Body of pancreas (tissue), 4 donors: ENCODE measurements around the gene HS3ST5. TPM values are rescaled to one million over a fixed set of nuclear protein-coding genes. Genes with fewer than 3 reads are reported as not detected.

Source experiments
- ATAC-seq: fragments of 150-250 bp; one replicate; pipeline ENCODE4 v1.9.1; 2016
- DNase-seq, 4 donors: peaks; one replicate each; pipeline ENCODE4 v3.0.0-alpha.2; 2019
- H3K27ac ChIP-seq, 4 donors: fragments of 200-600 bp; sonication (generic); 1 replicate in 3 of 4; 2 replicates in 1 of 4; pipeline versions ENCODE4 v1.5.1 to v1.6.1; 2016 to 2019; ENCODE audit warnings: mild to moderate bottlenecking in 1 of 4, mixed read lengths in 1 of 4, moderate library complexity in 1 of 4
- H3K27me3 ChIP-seq, 2 donors: fragments of 200-600 bp; sonication (generic); one replicate each; pipeline ENCODE4 v1.6.0; 2016; ENCODE audit warnings: mild to moderate bottlenecking in 1 of 2
- H3K36me3 ChIP-seq, 2 donors: fragments of 200-600 bp; sonication (generic); replicated peaks in 1 of 2; 2 replicates each; pipeline ENCODE4 v1.5.1; 2016; ENCODE audit warnings: low read depth in 2 of 2; ENCODE audit not compliant: insufficient read depth in 1 of 2
- H3K4me1 ChIP-seq: fragments of 200-600 bp; sonication (generic); one replicate; pipeline ENCODE4 v1.6.0; 2016
- H3K4me3 ChIP-seq, 2 donors: fragments of 200-600 bp; sonication (generic); 1 replicate in 1 of 2; 2 replicates in 1 of 2; pipeline ENCODE4 v1.5.1; 2016 to 2019
- H3K9me3 ChIP-seq, 3 donors: fragments of 200-600 bp; sonication (generic); 1 replicate in 2 of 3; 2 replicates in 1 of 3; pipeline ENCODE4 v1.5.1; 2016
- CTCF ChIP-seq, 7 experiments: fragments of 450-650 bp in 4 of 7; fragments of 200-600 bp in 3 of 7; sonication (generic) in 3 of 7; IDR thresholded peaks; one replicate each; pipeline ENCODE4 v1.5.1; 2016 to 2019; ENCODE audit warnings: antibody characterized with exemption in 7 of 7
- POLR2A ChIP-seq, 3 donors: fragments of 450-650 bp; IDR thresholded peaks; one replicate each; pipeline ENCODE4 v1.6.1; 2016; ENCODE audit warnings: antibody characterized with exemption in 3 of 3, mild to moderate bottlenecking in 2 of 3
- WGBS, 2 donors: methylation state at CpG; one replicate each; pipeline ENCODE4 v1.1.5; 2017; 5-methylcytosine and 5-hydroxymethylcytosine counted together
- intact Hi-C: fragments of 100-400 bp; cut with DNase I; formaldehyde crosslinking; loops from one replicate; pipeline ENCODE4 v1.15.1; 2023
- total RNA-seq, 2 donors: library from RNA; depleted of rRNA; stranded (reverse); fragments of >200 nt; gene quantifications; one replicate each; pipeline ENCODE4 v1.1.0, GENCODE V29; 2016

Gene HS3ST5
- total RNA-seq, 2 donors from 2014 or later, result 0.26 TPM; not detected in 1

- DNase-seq (no peak), ATAC-seq (no peak)
- no peaks in the 10 kb centered on the region for H3K27me3 ChIP-seq
- no peaks in the 10 kb centered on the region for H3K9me3 ChIP-seq
- H3K4me3 ChIP-seq, result no peak overlapping the region
- intact Hi-C loops, result no loop called here
- no peaks in the 10 kb centered on the region for H3K4me1 ChIP-seq
- H3K36me3 ChIP-seq, result no peaks in the 10 kb centered on the region
- WGBS, 2 donors, result 91 to 92% methylated on average over 1 of the region's 1 CpG
- no peak overlapping the region for H3K27ac ChIP-seq
- TF ChIP-seq CTCF (IDR thresholded peaks at IDR 0.05), result no peak
- TF ChIP-seq POLR2A (IDR thresholded peaks at IDR 0.05), result no peak
These were observed 278.9 kb downstream of the HS3ST5 start for GRCh38 chr6:114063956-114064355.

- Histone ChIP-seq H3K9me3 (no peaks in the 10 kb centered on the region), H3K4me1 (no peaks in the 10 kb centered on the region), H3K27me3 (no peaks in the 10 kb centered on the region), H3K36me3 (no peaks in the 10 kb centered on the region), H3K27ac (no peak overlapping the region), H3K4me3 (no peak overlapping the region)
- DNase-seq, result no peak
- intact Hi-C loops, result no loop called here
- TF ChIP-seq CTCF (IDR thresholded peaks at IDR 0.05) (no peak), POLR2A (IDR thresholded peaks at IDR 0.05) (no peak)
- ATAC-seq, result no peak
- 50 to 68% methylated on average over 5 of the region's 5 CpGs for WGBS, 2 donors
These were observed 280.6 kb downstream of the HS3ST5 start for GRCh38 chr6:114062199-114062598.

- Histone ChIP-seq H3K4me1 (no peaks in the 10 kb centered on the region), H3K4me3 (no peak overlapping the region), H3K9me3 (no peaks in the 10 kb centered on the region), H3K27me3 (no peaks in the 10 kb centered on the region), H3K27ac (no peak overlapping the region), H3K36me3 (no peaks in the 10 kb centered on the region)
- intact Hi-C loops, result no loop called here
- TF ChIP-seq CTCF (IDR thresholded peaks at IDR 0.05), result no peak
- TF ChIP-seq POLR2A (IDR thresholded peaks at IDR 0.05), result no peak
- DNase-seq (no peak), ATAC-seq (no peak)
- 79 to 83% methylated on average over 4 of the region's 4 CpGs for WGBS, 2 donors
These were observed 281.1 kb downstream of the HS3ST5 start for GRCh38 chr6:114061741-114062140.

- intact Hi-C loops, result no loop called here
- WGBS, 2 donors, result 71 to 75% methylated on average over 1 of the region's 1 CpG
These were observed 281.7 kb downstream of the HS3ST5 start for GRCh38 chr6:114061116-114061515.

More at GRCh38 chr6:114061116-114061515, 281.7 kb downstream of the HS3ST5 start:
- Histone ChIP-seq H3K9me3 (no peaks in the 10 kb centered on the region), H3K4me3 (no peak overlapping the region), H3K36me3 (no peaks in the 10 kb centered on the region), H3K27ac (no peak overlapping the region), H3K4me1 (no peaks in the 10 kb centered on the region), H3K27me3 (no peaks in the 10 kb centered on the region)
- ATAC-seq (no peak), DNase-seq (no peak)
- TF ChIP-seq CTCF (IDR thresholded peaks at IDR 0.05) (no peak), POLR2A (IDR thresholded peaks at IDR 0.05) (no peak)
